Uterus (tissue), 2 donors: ENCODE measurements around the gene EMILIN1.

Experiments
- POLR2A ChIP-seq, 2 donors: fragments of 450-650 bp; IDR thresholded peaks; one replicate each; pipeline ENCODE4 v1.6.1; 2016; ENCODE audit warnings: antibody characterized with exemption in 2 of 2, mild to moderate bottlenecking in 1 of 2, moderate library complexity in 1 of 2
- TF ChIP-seq, protein P1 (sequence below), 4 experiments: fragments of 200-600 bp in 2 of 4; fragments of 450-650 bp in 2 of 4; sonication (generic) in 2 of 4; IDR thresholded peaks; one replicate each; pipeline ENCODE4 v1.5.1; 2016 to 2019; ENCODE audit warnings: antibody characterized with exemption in 4 of 4, mild to moderate bottlenecking in 2 of 4, moderate library complexity in 1 of 4

- TF ChIP-seq POLR2A (IDR thresholded peaks at IDR 0.05) = no peak
- TF ChIP-seq, protein P1, sequence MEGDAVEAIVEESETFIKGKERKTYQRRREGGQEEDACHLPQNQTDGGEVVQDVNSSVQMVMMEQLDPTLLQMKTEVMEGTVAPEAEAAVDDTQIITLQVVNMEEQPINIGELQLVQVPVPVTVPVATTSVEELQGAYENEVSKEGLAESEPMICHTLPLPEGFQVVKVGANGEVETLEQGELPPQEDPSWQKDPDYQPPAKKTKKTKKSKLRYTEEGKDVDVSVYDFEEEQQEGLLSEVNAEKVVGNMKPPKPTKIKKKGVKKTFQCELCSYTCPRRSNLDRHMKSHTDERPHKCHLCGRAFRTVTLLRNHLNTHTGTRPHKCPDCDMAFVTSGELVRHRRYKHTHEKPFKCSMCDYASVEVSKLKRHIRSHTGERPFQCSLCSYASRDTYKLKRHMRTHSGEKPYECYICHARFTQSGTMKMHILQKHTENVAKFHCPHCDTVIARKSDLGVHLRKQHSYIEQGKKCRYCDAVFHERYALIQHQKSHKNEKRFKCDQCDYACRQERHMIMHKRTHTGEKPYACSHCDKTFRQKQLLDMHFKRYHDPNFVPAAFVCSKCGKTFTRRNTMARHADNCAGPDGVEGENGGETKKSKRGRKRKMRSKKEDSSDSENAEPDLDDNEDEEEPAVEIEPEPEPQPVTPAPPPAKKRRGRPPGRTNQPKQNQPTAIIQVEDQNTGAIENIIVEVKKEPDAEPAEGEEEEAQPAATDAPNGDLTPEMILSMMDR (IDR thresholded peaks at IDR 0.05) = no peak
These were observed 39.6 kb downstream of the EMILIN1 start for GRCh38 chr2:27117995-27118524.
